ENCODE results near the gene CERS6. TPM values are rescaled to one million over a fixed set of nuclear protein-coding genes. Genes with fewer than 3 reads are reported as not detected.
"Not testable (repeated sequence)": the region's sequence is repeated elsewhere in the genome, so short reads cannot be mapped to it uniquely, and the experiment has no call there.

The CERS6 gene
- polyA plus RNA-seq, 3 donors, result 7.6 to 17.7 (median 15.6) TPM

DNA sequence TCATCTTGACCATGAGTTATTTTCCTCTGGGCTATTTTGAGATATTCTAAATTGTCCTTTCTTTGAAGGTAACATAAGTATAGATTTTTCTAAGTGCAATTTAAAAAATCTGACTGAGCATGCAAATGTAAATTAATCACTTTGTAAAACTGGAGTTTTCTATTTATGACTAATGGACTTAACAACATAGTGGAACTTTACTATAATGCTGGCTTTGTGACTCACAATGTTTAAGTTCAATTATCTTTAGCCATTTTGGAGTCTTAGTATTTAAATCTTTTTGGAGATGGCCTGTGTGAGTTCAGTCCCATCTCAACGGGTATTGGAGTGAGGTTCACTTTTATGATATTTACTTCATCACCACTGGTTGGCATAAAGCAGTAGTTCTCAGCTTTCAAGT, 311.2 kb downstream of the CERS6 start:
- no peak for DNase-seq
- peaks cover 0 to 6% (median 0%) of the 10 kb centered on the region in 7 donors for H3K9me3 Mint-ChIP-seq
- no peak overlapping the region for H3K4me3 Mint-ChIP-seq
- H3K79me2 ChIP-seq (ENCODE audit: insufficient read depth, low read length), result no peaks in the 10 kb centered on the region
- no peak for TF ChIP-seq CTCF (IDR thresholded peaks at IDR 0.05)
- H3K36me3 ChIP-seq (replicated peaks in 1 of 2; ENCODE audit: control insufficient read depth in 1 of 2, insufficient read depth in 2 of 2, low read length in 2 of 2), result peaks cover 31 to 69% of the 10 kb centered on the region in 2 donors
- H3K27ac ChIP-seq (ENCODE audit: low read depth in 1 of 2, low read length in 2 of 2), result no peak overlapping the region
- H3K4me1 ChIP-seq (ENCODE audit: control insufficient read depth in 1 of 2, insufficient read depth in 2 of 2, low read length in 2 of 2), result peaks cover 0 to 5% of the 10 kb centered on the region in 2 donors
- H3K9ac ChIP-seq (ENCODE audit: insufficient read depth, low read length, poor library complexity, severe bottlenecking), result no peak overlapping the region
- H3K9me3 ChIP-seq (replicated peaks in 1 of 2; ENCODE audit: control insufficient read depth in 1 of 2, insufficient read depth in 1 of 2, low read length in 2 of 2), result no peaks in the 10 kb centered on the region
- peaks cover 11% of the 10 kb centered on the region for H3K4me1 Mint-ChIP-seq
- no peak overlapping the region for H3K27ac Mint-ChIP-seq
- no peak overlapping the region for H3K4me3 ChIP-seq (replicated peaks in 1 of 3; ENCODE audit: low read depth in 2 of 3, low read length in 3 of 3)
- peaks cover 57 to 63% of the 10 kb centered on the region in 2 donors for H3K36me3 Mint-ChIP-seq
- H3K4me2 ChIP-seq (replicated peaks; ENCODE audit: extremely low read depth, low read length, poor library complexity, severe bottlenecking), result no peak overlapping the region
- no peaks in the 10 kb centered on the region for H3K27me3 ChIP-seq (ENCODE audit: control insufficient read depth in 2 of 2, insufficient read depth in 2 of 2, low read length in 2 of 2)
- no CpG with 5 or more reads among the region's 1 CpG for WGBS (ENCODE audit: insufficient coverage)
- H4K20me1 ChIP-seq (ENCODE audit: insufficient read depth, low read length), result no peaks in the 10 kb centered on the region
- H3K27me3 Mint-ChIP-seq (ENCODE audit: low read depth in 3 of 3), result peaks cover 0 to 2% (median 0%) of the 10 kb centered on the region in 3 donors
- H2AFZ ChIP-seq (ENCODE audit: insufficient read depth, low read depth, low read length, poor library complexity, severe bottlenecking), result no peak overlapping the region
- intact Hi-C loops (cut with micrococcal nuclease), result loop anchor here in 1 of 2 donors (5.0 kb wide), 1 partner anchor 420 kb away; no protein-coding TSS in a partner anchor

DNA sequence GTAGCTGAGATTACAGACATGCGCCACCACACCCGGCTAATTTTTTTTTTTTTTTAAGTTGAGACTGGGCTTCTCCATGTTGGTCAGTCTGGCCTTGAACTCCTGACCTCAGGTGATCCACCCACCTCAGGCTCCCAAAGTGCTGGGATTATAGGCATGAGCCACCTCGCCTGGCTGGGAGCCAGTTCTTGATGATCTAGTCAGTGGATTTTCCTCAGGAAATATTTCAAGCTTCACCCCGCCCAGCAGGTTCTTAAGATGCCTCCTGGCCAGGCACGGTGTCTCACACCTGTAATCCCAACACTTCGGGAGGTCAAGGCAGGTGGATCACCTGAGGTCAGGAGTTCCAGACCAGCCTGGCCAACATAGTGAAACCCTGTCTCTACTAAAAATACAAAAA, 312.3 kb downstream of the CERS6 start:
- peaks cover 61 to 66% of the 10 kb centered on the region in 2 donors for H3K36me3 Mint-ChIP-seq
- 92% methylated on average over 3 of the region's 6 CpGs for WGBS (ENCODE audit: insufficient coverage)

More for the DNA sequence above, 312.3 kb downstream of the CERS6 start:
- H3K4me3 Mint-ChIP-seq; H3K79me2 ChIP-seq (ENCODE audit: insufficient read depth, low read length); H3K9me3 Mint-ChIP-seq; H2AFZ ChIP-seq (ENCODE audit: insufficient read depth, low read depth, low read length, poor library complexity, severe bottlenecking); H3K4me1 ChIP-seq (ENCODE audit: control insufficient read depth in 1 of 2, insufficient read depth in 2 of 2, low read length in 2 of 2); H4K20me1 ChIP-seq (ENCODE audit: insufficient read depth, low read length); H3K27me3 ChIP-seq (ENCODE audit: control insufficient read depth in 2 of 2, insufficient read depth in 2 of 2, low read length in 2 of 2); H3K4me3 ChIP-seq (replicated peaks in 1 of 3; ENCODE audit: low read depth in 2 of 3, low read length in 3 of 3); H3K4me2 ChIP-seq (replicated peaks; ENCODE audit: extremely low read depth, low read length, poor library complexity, severe bottlenecking); DNase-seq; H3K27me3 Mint-ChIP-seq (ENCODE audit: low read depth in 3 of 3); H3K9ac ChIP-seq (ENCODE audit: insufficient read depth, low read length, poor library complexity, severe bottlenecking); H3K27ac ChIP-seq (ENCODE audit: low read depth in 1 of 2, low read length in 2 of 2); H3K9me3 ChIP-seq (replicated peaks in 1 of 2; ENCODE audit: control insufficient read depth in 1 of 2, insufficient read depth in 1 of 2, low read length in 2 of 2): not testable (repeated sequence)
- H3K36me3 ChIP-seq (replicated peaks in 1 of 2; ENCODE audit: control insufficient read depth in 1 of 2, insufficient read depth in 2 of 2, low read length in 2 of 2), result peaks cover 33 to 76% of the 10 kb centered on the region in 2 donors
- Mint-ChIP-seq H3K4me1 (peaks cover 11% of the 10 kb centered on the region), H3K27ac (peak overlapping the region in 1 of 7 donors; percentile 42)
- intact Hi-C loops (cut with micrococcal nuclease), result loop anchor here in 1 of 2 donors (5.0 kb wide), 1 partner anchor 421 kb away; no protein-coding TSS in a partner anchor
